GM21528 (cell line): Measurements from ENCODE around the gene PIGH.
"Not testable (repeated sequence)": the region's sequence is repeated elsewhere in the genome, so short reads cannot be mapped to it uniquely, and the experiment has no call there.

Experiments
- ATAC-seq: cut with Tn5 transposase; IDR thresholded peaks from one replicate; pipeline ENCODE4 v1.9.1; 2021; ENCODE audit warnings: mild to moderate bottlenecking, moderate library complexity; ENCODE audit not compliant: unreplicated experiment, low FRiP score

The PIGH gene

DNA sequence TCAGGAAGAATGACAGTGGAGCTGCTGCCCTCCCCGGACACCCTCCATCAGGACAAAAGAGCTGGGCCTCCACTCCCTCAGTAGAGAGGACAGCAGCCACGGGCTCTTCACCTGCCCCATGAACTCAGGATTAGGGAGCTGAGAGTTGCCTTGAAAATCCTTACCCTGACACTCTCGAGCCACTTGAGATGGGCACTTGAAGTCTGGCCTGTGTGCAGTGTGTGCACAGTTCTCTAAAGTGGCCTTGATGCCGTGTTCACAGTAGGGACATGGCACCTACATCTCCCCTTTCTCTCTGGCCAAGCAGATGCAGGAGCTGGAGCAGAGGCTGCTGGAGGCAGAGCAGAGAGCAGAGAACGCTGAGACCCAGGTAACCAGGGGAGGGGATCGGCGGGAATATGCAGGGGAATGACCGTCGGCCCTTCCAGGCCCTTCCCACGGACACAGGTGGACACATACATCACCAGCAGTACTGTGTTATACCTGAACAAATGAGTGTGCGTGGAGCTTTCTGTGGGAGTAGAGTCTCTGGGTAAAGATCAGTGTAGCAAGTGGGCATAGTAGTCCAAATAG is 44.5 kb downstream of the PIGH start:
- no peak for ATAC-seq

DNA sequence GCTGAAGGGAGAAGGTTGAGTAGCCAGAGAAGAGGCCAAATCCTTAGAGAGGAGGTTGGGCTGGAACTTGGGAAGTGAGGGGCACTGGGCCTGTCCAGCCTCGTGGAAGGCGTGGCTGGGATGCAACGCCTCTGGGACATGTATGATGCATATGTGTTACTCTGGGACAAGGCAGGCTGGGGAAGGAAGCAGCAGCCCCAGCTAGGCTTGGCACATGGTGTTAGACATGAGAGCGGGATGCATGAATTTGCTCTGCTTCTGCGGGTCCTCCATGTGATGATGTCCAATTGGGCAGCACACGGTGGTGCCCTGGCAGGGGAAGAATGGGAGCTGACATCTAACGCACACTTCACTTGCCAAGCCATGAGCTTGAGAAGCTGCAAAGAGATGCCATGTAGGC is 45.7 kb downstream of the PIGH start:
- no peak for ATAC-seq

DNA sequence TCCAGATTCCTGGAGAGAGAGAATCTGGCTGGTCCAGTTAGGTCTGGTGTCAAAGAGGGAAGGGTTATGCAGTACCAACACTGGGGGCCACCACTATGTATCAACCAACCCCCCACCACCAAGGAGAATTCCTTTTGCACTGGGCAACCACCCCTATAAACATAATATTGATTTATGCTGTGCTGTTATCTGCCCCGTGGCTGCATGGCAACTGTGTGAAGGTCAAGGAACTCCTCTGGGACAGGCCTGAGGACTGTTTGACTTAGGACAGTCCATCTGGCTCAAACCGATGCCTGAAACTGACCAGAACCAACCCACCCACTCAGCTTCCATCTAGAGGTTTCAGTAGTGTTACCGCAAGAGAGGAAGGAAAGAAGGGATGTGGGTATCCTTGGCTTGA is 46.5 kb downstream of the PIGH start:
- ATAC-seq, result no peak

DNA sequence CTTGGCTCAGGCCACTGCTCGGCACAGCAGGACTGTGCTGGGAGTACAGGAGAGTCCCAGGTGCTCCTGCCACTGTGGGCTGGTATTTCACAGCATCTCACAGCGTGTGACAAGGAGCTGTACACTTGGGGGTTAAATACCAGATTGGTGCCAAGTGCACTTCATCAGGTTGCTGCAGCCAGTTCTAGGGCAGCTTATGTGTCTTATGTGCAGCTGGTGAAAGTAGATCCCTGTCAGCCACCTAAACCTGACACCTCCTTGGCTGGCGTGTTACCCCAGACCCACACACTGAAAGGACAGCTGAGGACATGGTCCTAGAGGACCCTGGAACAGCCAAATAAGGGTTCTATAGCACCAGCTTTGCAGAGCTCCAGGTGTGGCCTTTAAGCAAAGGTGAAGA is 48.1 kb downstream of the PIGH start:
- no peak for ATAC-seq

DNA sequence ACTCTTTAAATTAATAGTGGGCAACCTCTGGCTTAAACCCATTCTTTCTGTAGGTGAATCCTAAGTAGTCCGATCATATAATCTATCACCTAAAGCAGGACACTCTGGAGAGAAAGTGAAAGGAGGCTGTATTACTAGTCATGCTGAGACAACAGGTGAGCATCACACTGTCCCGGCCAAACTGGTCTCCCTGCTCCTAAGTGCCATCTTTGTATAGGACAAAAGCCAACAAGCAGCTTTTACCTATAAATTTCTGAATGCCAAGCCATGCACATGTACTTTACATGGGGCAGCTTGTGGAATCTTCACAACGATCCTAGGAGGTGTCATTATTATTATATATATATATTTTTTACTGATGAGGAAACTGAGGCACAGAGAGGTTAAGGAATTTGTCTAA is 48.9 kb downstream of the PIGH start:
- no peak for ATAC-seq

DNA sequence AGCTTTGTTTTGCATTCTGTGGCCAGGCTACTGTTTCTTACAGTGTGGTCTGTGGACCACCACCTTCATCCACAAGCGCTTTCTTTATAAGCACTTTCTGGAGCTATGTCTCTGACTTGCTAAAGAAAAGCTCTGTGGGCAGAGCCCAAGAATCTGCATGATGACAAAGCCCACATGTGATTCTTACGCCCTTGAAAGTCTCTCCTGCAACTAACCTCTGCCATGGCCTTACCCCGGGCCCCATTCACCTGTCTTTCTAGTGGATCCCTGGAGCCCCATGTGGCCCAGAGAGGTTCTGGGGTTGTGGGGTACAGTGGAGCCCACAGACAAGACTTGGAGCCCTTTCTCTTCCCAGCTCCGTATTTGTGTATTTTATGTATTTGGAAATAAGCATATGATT is 50.3 kb downstream of the PIGH start:
- no peak for ATAC-seq

DNA sequence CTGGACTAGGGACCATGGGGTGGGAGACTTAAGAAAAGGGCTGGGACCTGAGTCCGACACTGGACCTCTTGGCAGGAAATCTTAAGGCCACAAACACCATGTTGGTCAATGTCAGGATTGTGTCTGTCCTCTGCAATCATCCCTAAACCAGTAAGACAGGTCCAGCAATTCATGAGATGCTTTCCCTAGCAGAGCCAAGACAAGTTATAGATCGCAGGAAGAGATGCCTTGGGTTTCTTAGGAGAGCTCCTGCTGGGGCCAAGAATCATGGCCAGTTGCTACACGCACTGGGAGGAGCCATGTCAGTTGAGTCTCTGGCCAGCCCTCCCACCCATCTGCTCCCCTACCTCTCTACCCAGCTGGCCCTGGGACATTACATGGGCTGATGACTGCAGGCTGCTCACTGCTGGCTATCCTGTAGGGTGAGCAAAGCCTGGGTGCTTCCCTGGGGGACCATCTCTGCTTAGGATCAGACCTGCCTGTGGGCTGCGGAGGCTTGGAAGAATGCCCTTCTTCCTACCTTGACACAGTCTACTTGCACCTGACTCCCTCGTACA is 52.8 kb downstream of the PIGH start:
- no peak for ATAC-seq

DNA sequence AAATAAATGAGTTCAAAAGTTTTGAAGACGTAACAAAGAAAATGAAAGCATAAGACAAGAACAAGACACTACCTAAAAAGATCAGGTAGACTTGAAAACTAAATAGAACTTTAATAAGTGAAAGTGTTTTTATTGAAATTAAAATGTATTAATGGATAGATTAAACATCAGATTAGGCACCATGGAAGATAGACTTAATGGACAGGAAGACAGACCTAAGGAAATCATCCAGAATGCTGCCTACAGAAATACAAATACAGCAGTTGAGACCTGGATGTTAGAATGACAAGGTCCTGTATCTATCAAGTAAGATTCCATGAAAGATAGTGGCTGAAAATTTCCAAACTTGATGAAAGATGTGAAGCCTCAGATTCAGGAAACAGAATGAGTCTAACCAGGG is 55.5 kb downstream of the PIGH start:
- ATAC-seq, result no peak

DNA sequence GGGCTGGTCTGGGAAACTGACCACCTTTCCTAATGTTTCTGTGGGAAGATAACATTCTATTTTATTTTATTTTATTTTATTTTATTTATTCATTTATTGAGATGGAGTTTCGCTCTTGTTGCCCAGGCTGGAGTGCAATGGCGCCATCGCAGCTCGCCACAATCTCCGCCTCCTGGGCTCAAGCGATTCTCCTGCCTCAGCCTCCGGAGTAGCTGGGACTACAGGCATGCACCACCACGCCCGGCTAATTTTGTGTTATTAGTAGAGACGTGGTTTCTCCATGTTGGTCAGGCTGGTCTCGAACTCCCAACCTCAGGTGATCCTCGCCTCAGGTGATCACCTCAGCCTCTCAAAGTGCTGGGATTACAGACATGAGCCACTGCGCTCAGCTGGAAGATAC is 57.4 kb downstream of the PIGH start:
- not testable (repeated sequence) for ATAC-seq

DNA sequence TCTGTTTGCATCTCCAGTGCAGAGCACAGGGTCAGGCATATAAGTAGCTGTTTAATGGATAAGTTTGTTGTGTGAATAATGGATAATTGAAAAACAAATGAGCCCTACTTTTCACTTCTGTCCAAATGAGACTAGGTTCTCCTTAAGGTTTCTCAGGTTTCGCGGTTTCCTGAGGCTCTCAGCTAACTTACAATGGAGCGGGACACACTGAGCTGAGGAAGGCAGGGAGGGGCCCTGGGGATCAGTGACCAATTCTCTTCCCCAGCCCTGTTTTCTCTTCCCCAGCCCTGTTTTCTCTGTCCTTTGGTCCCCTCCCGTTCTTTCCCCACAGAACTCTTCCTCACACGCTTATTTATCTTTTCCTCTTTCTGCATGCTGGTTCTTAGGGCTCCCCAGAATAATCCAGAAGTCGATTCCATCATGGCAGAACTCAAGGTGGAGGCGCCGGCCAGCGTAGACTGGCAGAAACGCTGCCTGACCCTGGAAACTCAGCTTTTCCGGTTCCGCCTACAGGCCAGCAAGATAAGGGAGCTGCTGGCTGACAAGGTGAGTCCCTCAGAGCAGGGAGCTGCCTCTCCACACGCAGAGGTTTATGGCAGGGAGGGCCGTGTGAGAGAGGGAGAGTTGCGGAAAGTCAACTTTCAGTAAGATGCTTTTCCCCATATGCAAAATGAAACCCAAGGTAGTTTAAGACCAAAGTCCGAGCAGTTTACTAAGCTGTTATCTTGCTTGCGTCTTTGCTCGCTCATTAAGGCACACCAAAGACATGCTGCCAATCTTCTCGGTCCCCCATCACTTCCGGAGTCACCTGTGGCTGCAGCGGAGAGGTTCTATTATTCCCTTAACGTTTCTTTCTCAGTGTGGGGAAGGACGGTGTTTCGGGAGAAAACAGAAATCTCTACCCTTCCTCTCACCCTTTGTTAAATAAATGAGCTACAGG is 58.4 kb downstream of the PIGH start:
- ATAC-seq, result no peak
